ENCODE results near the gene FSTL4. TPM values are rescaled to one million over a fixed set of nuclear protein-coding genes. Genes with fewer than 3 reads are reported as not detected.

Gene FSTL4
- total RNA-seq, 4 donors from 2014 or later, result 0.27 TPM; not detected in 3

- no peaks in the 10 kb centered on the region for H3K36me3 ChIP-seq
- no peaks in the 10 kb centered on the region for H3K27me3 ChIP-seq
- intact Hi-C loops (cut with DNase I; ENCODE audit: low total_unique reads), result loop anchor here (10.0 kb wide), 1 partner anchor 127 kb away; no protein-coding TSS in a partner anchor
- H3K4me3 ChIP-seq, result no peak overlapping the region
- 78 to 83% methylated on average over 6 to 8 of the region's 8 CpGs for WGBS, 2 donors (ENCODE audit: low coverage in 1 of 2)
- TF ChIP-seq POLR2AphosphoS5 (IDR thresholded peaks at IDR 0.05) (no peak), EP300 (IDR thresholded peaks at IDR 0.05; ENCODE audit: low read depth) (no peak), POLR2A (IDR thresholded peaks at IDR 0.05) (no peak), CTCF (IDR thresholded peaks at IDR 0.05) (no peak)
- H3K9me3 ChIP-seq, result no peaks in the 10 kb centered on the region
- in situ Hi-C loops (cut with MboI; ENCODE audit: low pct_ligation_motif_present in 1 of 4, low pct_unique_long_range_greater_than_20kb in 1 of 4, low sequenced_read_pairs in 3 of 4), result no loop called here
- H3K4me1 ChIP-seq, result peaks cover 0 to 2% (median 0%) of the 10 kb centered on the region in 4 donors
- no peak overlapping the region for H3K27ac ChIP-seq
- DNase-seq, result no peak
These were observed 370.9 kb downstream of the FSTL4 start for GRCh38 chr5:133241179-133242092.

GRCh38 chr5:133240425-133241091 lies 371.8 kb downstream of the FSTL4 start:
- intact Hi-C loops (cut with DNase I; ENCODE audit: low total_unique reads), result loop anchor here (10.0 kb wide), 1 partner anchor 126 kb away; no protein-coding TSS in a partner anchor
- in situ Hi-C loops (cut with MboI; ENCODE audit: low pct_ligation_motif_present in 1 of 4, low pct_unique_long_range_greater_than_20kb in 1 of 4, low sequenced_read_pairs in 3 of 4), result no loop called here
- WGBS, 2 donors (ENCODE audit: low coverage in 1 of 2), result 80% methylated on average over 9 of the region's 9 CpGs; no CpG with 5 or more reads in 1 of the 2 donors
- Histone ChIP-seq H3K36me3 (no peaks in the 10 kb centered on the region), H3K27ac (no peak overlapping the region), H3K9me3 (no peaks in the 10 kb centered on the region), H3K27me3 (no peaks in the 10 kb centered on the region), H3K4me3 (no peak overlapping the region), H3K4me1 (peaks cover 0 to 2% (median 0%) of the 10 kb centered on the region in 4 donors)
- no peak for TF ChIP-seq EP300 (IDR thresholded peaks at IDR 0.05; ENCODE audit: low read depth)
- DNase-seq, result no peak

GRCh38 chr5:133238426-133239205 lies 373.7 kb downstream of the FSTL4 start:
- in situ Hi-C loops (cut with MboI; ENCODE audit: low pct_ligation_motif_present in 1 of 4, low pct_unique_long_range_greater_than_20kb in 1 of 4, low sequenced_read_pairs in 3 of 4) (no loop called here), intact Hi-C loops (cut with DNase I; ENCODE audit: low total_unique reads) (no loop called here)
- no peak overlapping the region for H3K4me3 ChIP-seq
- no peak overlapping the region for H3K27ac ChIP-seq
- H3K4me1 ChIP-seq, result no peaks in the 10 kb centered on the region
- no peaks in the 10 kb centered on the region for H3K9me3 ChIP-seq
- 93% methylated on average over 35 of the region's 35 CpGs; no CpG with 5 or more reads in 1 of the 2 donors for WGBS, 2 donors (ENCODE audit: low coverage in 1 of 2)
- no peaks in the 10 kb centered on the region for H3K27me3 ChIP-seq
- no peaks in the 10 kb centered on the region for H3K36me3 ChIP-seq
- no peak for DNase-seq
- no peak for TF ChIP-seq EP300 (IDR thresholded peaks at IDR 0.05; ENCODE audit: low read depth)
- TF ChIP-seq POLR2AphosphoS5 (IDR thresholded peaks at IDR 0.05), result no peak
- TF ChIP-seq CTCF (IDR thresholded peaks at IDR 0.05), result no peak
- TF ChIP-seq POLR2A (IDR thresholded peaks at IDR 0.05), result no peak

- WGBS, 2 donors (ENCODE audit: low coverage in 1 of 2), result 75 to 94% methylated on average over 6 to 12 of the region's 12 CpGs
- in situ Hi-C loops (cut with MboI; ENCODE audit: low pct_ligation_motif_present in 1 of 4, low pct_unique_long_range_greater_than_20kb in 1 of 4, low sequenced_read_pairs in 3 of 4) (no loop called here), intact Hi-C loops (cut with DNase I; ENCODE audit: low total_unique reads) (no loop called here)
These were observed 375.4 kb downstream of the FSTL4 start for GRCh38 chr5:133236976-133237375.

More at GRCh38 chr5:133236976-133237375, 375.4 kb downstream of the FSTL4 start:
- TF ChIP-seq EP300 (IDR thresholded peaks at IDR 0.05; ENCODE audit: low read depth) (no peak), POLR2AphosphoS5 (IDR thresholded peaks at IDR 0.05) (no peak), POLR2A (IDR thresholded peaks at IDR 0.05) (no peak), CTCF (IDR thresholded peaks at IDR 0.05) (no peak)
- H3K4me3 ChIP-seq, result no peak overlapping the region
- H3K27ac ChIP-seq, result no peak overlapping the region
- H3K9me3 ChIP-seq, result no peaks in the 10 kb centered on the region
- no peaks in the 10 kb centered on the region for H3K27me3 ChIP-seq
- H3K4me1 ChIP-seq, result peaks cover 0 to 8% (median 2%) of the 10 kb centered on the region in 4 donors
- no peak for DNase-seq
- H3K36me3 ChIP-seq, result no peaks in the 10 kb centered on the region

Data from transverse colon (tissue), 4 donors.